Activated gamma-delta T cell treated with anti-CD3 and anti-CD28 coated beads, Interleukin-2, amount 50 U/mL, for 16 hours (primary cell): ENCODE results near the gene BRF1.

Experiments
- DNase-seq: peaks from one replicate; pipeline ENCODE4 v3.0.0-alpha.2; 2020; ENCODE audit warnings: low read depth

BRF1 gene

GRCh38 chr14:105193916-105194782 lies 106.7 kb downstream of the BRF1 start:
- no peak for DNase-seq

- DNase-seq = no peak
These were observed 107.7 kb downstream of the BRF1 start for GRCh38 chr14:105192866-105193731.

DNA sequence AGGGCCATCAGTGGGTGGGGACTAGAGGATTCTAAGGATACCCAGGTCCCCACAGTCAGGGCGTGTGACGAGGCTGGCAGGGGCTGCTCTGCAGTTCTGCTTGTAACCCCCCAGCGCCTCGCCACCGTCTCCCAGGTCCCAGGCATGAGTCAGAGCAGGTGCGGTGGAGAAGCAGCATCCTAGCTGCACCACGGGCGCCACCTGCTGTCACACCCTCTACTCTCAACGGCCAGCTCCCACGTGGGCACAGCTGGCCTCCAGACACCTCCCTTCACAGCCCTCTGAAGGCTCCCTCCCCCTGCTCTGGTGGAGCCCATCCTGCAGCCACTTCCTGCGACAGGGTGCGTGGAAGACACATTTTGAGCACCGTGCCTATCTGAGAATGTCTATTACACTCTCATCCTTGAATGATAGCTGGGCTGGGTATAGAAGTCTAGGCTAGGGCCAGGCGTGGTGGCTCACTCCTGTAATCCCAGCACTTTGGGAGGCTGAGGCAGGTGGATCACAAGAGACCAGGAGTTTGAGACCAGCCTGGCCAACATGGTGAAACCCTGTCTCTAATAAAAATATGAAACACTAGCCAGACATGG lies 112.8 kb downstream of the BRF1 start:
- no peak for DNase-seq

DNA sequence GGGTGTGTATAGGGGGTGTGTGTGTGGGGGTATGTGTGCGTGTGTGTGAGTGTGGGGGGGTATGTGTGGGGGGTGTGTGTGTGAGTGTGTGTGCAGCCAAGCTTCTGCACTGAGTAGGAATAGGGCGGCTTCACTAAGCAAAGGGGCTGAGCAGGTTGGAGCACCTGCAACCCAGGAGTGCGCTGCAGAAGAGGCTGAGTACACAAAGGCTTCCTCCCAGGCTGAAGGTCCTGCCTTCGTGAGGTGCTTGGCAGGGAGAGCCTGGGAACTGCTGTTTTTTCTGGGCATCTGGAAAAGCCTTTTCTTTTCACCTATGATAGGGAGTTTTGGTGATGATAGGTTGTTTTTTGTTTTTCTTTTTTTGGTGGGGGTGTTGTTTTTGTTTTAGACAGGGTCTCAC lies 113.7 kb downstream of the BRF1 start:
- no peak for DNase-seq

DNA sequence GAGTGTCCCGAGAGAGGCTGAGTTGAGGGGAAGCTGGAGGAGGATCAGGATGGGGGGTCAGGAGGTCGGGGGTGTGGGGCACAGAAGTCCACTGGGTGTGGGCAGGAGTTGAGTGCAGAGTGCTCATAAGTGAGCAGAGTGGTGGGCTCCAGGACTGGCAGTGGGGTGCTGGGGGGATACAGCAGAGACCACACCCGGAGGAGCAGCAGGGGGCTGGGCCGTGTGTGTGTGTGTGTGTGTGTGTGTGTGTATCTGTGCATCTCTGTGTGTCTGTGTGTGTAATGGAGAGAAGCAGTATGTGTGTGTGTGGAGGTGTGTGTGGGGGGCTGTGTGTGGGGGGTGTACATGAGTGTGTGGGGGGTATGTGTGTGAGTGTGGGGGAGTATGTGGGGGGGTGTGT lies 114.8 kb downstream of the BRF1 start:
- no peak for DNase-seq

DNA sequence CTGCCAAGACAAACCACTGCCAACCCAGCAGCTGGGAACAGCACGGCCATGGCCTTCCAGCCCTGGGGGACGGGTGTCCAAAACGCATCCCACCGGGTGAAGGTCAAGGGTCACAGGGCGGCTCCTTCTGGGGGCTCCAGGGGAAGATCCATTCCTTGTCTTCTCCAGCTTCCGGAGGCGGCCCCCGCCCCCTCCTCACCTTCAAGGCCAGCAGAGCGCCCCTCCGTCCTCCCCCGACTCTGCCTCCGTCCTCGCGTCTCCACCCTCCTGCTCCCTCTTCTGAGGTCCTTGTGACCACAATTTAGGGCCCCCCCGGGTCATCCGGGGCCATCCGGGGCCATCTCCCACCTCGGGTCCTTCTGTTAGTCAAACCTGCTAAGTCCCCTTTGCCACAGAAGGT lies 115.8 kb downstream of the BRF1 start:
- DNase-seq = no peak

- DNase-seq = no peak
These were observed 116.3 kb downstream of the BRF1 start for GRCh38 chr14:105184461-105184860.

- DNase-seq = no peak
These were observed 118.3 kb downstream of the BRF1 start for GRCh38 chr14:105182296-105183020.

GRCh38 chr14:105181549-105182295 lies 119.1 kb downstream of the BRF1 start:
- no peak for DNase-seq

GRCh38 chr14:105180592-105181548 lies 119.9 kb downstream of the BRF1 start, which contains the start of gene NUDT14:
TSS of gene NUDT14 (minus strand) at chr14:105181312. CDS start at chr14:105181209, 103 bp downstream.
- DNase-seq = peak; percentile 65

GRCh38 chr14:105179191-105179590 lies 121.6 kb downstream of the BRF1 start:
- no peak for DNase-seq

- DNase-seq = no peak
These were observed 122.0 kb downstream of the BRF1 start for GRCh38 chr14:105178868-105179140.

DNA sequence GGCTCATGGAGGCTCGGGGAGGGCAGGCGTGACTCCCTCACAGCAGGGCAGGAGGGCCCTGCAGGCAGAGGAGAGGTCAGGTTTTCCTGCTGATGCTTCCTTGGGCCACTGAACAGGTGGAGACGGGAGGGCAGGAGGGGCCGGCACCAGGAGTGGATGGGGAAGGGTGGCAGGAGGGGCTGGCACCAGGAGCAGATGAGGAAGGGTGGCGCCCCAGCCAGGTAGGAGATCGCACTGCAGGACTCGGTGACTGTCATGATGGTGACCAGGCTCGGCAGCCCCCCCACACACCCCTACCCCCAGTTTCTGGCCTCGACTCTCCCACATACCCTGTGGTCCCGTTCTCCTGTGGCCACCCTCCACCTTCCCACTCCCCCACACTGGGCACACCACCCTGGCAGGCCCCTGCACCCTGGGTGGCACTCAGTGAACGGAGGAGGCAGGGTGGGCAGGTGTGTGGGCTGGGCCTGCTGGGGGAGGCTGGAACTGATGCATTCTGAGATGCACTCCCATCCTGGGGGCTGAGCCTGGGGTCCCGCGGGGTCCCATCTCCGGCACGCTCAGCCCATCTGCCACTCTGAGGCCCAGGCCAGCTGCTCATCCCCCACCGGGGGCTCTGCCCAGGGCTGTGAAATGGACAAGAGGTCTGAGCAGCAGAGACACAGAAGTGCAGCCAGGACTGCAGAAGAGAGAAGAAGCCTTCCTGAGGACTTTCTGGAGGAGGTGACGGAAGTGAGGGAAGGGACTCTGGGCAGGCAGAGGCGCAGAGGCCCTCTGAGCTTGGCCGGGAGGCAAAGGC lies 122.5 kb downstream of the BRF1 start:
- no peak for DNase-seq

- DNase-seq = no peak
These were observed 123.7 kb downstream of the BRF1 start for GRCh38 chr14:105177082-105177481.

GRCh38 chr14:105176513-105176912 lies 124.3 kb downstream of the BRF1 start:
- no peak for DNase-seq

DNA sequence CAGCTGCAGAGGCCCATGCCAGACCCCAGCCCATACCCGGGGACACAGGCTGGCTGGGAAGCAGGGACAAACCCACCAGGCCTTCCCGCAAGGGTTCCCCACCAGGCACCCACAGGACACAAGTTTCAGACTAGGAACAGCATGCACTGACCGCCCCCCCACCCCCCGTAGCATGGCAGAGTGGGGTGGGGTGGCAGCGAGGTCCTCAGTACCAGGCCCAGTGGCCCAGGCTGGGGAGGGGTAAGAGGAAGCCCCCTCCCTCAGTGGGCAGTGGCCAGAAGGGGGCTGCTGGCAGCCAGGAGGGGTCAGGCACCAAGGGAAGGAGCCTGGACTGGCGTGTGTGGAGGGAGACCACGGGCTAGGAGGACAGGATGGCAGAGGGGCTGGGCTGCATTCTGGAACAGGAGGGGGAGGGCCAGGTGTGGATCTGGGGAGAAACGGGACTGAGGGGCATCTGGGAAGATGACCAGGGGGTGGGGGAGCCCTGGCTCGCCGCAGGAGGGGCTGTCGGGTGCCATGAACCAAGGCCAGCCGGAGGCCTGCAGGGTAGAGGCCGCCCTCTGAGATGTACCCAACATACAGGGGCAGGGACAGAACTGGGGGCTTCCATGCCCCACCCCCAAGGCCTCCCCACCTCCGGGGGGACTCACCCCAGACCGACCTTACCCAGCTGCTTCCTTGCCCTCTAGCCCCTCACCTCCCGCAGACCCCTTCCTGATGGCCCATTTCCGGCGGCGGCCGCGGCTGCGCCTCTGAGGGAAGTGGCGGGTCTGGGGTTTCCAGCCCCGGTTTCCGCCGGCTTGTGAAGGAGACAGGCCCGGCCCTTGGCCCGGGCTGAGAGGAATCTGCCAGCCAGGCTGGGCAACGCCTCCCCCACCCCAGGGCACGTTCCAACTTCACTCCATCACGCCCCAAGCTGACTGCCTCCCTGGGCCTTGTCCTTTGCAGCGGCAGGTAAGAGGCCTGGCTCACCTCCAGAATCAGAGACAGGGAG lies 126.6 kb downstream of the BRF1 start:
- peak; percentile 40 for DNase-seq

DNA sequence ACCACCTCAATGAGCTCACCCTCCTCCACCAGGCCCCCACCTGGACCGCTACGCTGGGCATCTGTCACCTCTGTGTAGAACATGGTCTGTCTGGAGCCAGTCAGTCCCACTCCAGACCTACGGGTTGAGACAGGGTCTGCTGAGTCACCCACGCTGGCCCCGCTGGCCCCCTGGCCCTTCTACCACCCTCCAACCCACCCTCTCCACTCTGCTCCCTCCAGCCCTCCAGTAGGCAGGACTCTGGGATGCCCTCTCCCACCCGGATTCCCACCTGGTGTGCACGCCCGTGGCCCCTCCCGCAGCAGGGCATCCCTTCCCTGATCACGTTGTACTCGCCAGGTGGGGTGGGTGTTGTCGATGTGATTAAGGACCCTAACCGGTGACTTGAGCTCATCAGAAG lies 127.7 kb downstream of the BRF1 start:
- DNase-seq = no peak

- no peak for DNase-seq
These were observed 128.3 kb downstream of the BRF1 start for GRCh38 chr14:105172476-105172875.
